Measurements from ENCODE around the gene LPP. TPM values are rescaled to one million over a fixed set of nuclear protein-coding genes. Genes with fewer than 3 reads are reported as not detected.
A peak's percentile ranks its signal among the peaks of the same experiment; 100 is the strongest.

The LPP gene
- total RNA-seq, 1 donor from 2014 or later: 96.7 TPM

- Mint-ChIP-seq H3K9me3 (no peaks in the 10 kb centered on the region), H3K27ac (no peak overlapping the region), H3K27me3 (no peaks in the 10 kb centered on the region), H3K4me3 (no peak overlapping the region), H3K4me1 (ENCODE audit: unreplicated experiment) (peaks cover 22% of the 10 kb centered on the region), H3K36me3 (no peaks in the 10 kb centered on the region)
- TF ChIP-seq CTCF (conservative IDR thresholded peaks at IDR 0.05): no peak
- no peak for DNase-seq (ENCODE audit: extremely low spot score, unreplicated experiment)
These were observed 4.4 kb upstream of the LPP start for GRCh38 chr3:188149587-188149986.

GRCh38 chr3:188150982-188151381, 3.0 kb upstream of the LPP start:
- Mint-ChIP-seq H3K4me1 (ENCODE audit: unreplicated experiment) (peaks cover 32% of the 10 kb centered on the region), H3K4me3 (peak overlapping the region; percentile 43), H3K27me3 (no peaks in the 10 kb centered on the region), H3K36me3 (peaks cover under 1% of the 10 kb centered on the region), H3K9me3 (no peaks in the 10 kb centered on the region), H3K27ac (peak overlapping the region; percentile 8)
- TF ChIP-seq CTCF (conservative IDR thresholded peaks at IDR 0.05): no peak
- DNase-seq (ENCODE audit: extremely low spot score, unreplicated experiment): no peak

- Mint-ChIP-seq H3K4me1 (ENCODE audit: unreplicated experiment) (peaks cover 36% of the 10 kb centered on the region), H3K36me3 (peaks cover 5% of the 10 kb centered on the region), H3K27me3 (no peaks in the 10 kb centered on the region), H3K27ac (peak overlapping the region; percentile 8), H3K9me3 (no peaks in the 10 kb centered on the region), H3K4me3 (no peak overlapping the region)
- TF ChIP-seq CTCF (conservative IDR thresholded peaks at IDR 0.05): no peak
- no peak for DNase-seq (ENCODE audit: extremely low spot score, unreplicated experiment)
These were observed 2.5 kb upstream of the LPP start for GRCh38 chr3:188151438-188151837.

GRCh38 chr3:188152660-188153436, 1.1 kb upstream of the LPP start:
- H3K27ac Mint-ChIP-seq: peak overlapping the region; percentile 100
- no peaks in the 10 kb centered on the region for H3K9me3 Mint-ChIP-seq
- no peaks in the 10 kb centered on the region for H3K27me3 Mint-ChIP-seq
- DNase-seq (ENCODE audit: extremely low spot score, unreplicated experiment): peak; percentile 78
- TF ChIP-seq CTCF (conservative IDR thresholded peaks at IDR 0.05): no peak
- H3K4me3 Mint-ChIP-seq: peak overlapping the region; percentile 100
- H3K36me3 Mint-ChIP-seq: peaks cover 5% of the 10 kb centered on the region
- H3K4me1 Mint-ChIP-seq (ENCODE audit: unreplicated experiment): peaks cover 45% of the 10 kb centered on the region

GRCh38 chr3:188153437-188154013, 432 bp upstream of the LPP start:
- no peaks in the 10 kb centered on the region for H3K27me3 Mint-ChIP-seq
- no peak for TF ChIP-seq CTCF (conservative IDR thresholded peaks at IDR 0.05)
- H3K27ac Mint-ChIP-seq: peak overlapping the region; percentile 100
- no peak for DNase-seq (ENCODE audit: extremely low spot score, unreplicated experiment)
- H3K36me3 Mint-ChIP-seq: peaks cover 10% of the 10 kb centered on the region
- no peaks in the 10 kb centered on the region for H3K9me3 Mint-ChIP-seq
- peak overlapping the region; percentile 100 for H3K4me3 Mint-ChIP-seq
- H3K4me1 Mint-ChIP-seq (ENCODE audit: unreplicated experiment): peaks cover 50% of the 10 kb centered on the region

Data from type B pancreatic cell (in vitro differentiated cells).